ENCODE data around the gene CEP44.

The CEP44 gene

DNA sequence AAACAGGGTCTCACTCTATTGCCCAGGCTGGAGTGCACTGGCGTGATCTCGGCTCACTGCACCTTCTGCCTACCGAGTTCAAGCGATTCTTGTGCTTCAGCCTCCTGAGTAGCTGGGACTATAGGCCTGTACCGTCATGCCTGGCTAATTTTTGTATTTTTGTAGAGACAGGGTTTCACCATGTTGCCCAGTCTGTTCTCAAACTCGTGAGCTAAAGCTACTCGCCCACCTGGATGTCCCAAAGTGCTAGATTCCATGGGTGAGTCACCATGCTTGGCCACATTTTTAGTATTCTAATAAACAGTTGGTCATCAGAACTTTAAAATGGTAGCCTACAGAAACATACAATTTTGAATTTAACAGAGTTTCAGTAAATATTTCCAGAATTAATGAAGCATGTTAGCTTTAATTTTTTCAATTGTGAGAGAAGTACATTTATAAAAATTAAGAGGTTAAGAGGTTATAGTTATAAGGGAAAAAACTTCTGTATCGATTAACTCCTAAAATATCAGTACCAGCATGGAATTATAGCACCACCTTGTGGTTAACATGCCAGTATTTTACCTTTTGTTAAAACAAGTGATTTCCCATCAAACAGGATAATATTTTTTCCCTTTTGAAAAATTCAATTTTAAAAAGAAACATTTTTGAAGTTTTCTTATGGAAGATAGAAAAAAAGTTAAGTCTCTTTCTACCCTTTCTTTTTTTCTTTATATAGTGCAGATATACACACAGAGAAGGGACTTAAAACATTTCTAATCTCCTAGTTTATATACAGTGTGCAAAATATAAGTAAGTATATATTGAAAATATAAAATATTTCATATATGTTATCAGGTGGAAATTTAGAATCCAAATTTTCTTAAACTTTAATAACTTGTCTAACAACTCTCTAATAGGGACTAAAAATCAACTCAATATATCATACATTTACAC is 35.4 kb downstream of the CEP44 start:
- peak; percentile 15 for DNase-seq (ENCODE audit: low read depth)
- H3K4me3 ChIP-seq (ENCODE audit: low read depth, low read length) = no peak overlapping the region
- TF ChIP-seq, protein P1, sequence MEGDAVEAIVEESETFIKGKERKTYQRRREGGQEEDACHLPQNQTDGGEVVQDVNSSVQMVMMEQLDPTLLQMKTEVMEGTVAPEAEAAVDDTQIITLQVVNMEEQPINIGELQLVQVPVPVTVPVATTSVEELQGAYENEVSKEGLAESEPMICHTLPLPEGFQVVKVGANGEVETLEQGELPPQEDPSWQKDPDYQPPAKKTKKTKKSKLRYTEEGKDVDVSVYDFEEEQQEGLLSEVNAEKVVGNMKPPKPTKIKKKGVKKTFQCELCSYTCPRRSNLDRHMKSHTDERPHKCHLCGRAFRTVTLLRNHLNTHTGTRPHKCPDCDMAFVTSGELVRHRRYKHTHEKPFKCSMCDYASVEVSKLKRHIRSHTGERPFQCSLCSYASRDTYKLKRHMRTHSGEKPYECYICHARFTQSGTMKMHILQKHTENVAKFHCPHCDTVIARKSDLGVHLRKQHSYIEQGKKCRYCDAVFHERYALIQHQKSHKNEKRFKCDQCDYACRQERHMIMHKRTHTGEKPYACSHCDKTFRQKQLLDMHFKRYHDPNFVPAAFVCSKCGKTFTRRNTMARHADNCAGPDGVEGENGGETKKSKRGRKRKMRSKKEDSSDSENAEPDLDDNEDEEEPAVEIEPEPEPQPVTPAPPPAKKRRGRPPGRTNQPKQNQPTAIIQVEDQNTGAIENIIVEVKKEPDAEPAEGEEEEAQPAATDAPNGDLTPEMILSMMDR (IDR thresholded peaks at IDR 0.05; ENCODE audit: low read depth, low read length, missing control alignments) = peak; percentile 41

DNA sequence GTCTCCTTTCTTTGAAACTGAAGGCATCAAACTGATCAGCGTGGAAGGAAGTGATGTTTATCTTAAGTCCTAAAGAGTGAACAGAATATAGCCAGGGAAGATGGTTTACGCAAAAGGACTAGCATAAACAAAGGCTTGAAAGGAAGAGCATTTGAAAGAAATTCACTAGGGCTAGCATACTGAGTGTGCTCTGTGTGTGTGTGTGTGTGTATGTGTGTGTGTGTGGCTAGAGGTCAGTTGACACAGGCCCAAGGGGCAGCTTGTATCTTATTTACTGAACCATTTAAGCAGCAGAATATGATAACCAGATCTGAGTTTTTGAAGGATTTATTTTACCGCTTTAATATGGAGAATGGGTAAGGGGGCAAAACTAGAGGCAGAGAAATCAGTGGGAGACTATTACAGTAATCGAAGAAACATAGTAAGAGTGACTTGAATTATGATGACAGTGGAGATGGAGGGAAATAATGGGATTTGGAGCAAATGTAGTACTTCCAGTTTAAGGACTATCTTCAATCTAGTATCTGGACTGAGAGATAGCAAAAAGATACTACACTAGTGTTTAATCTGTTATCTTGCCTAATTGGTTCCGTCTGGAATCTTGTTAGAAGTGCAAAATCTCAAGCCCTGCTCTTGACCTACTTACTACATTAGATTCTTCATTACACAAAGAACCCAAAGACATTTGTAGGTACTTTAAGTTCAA is 36.9 kb downstream of the CEP44 start:
- DNase-seq (ENCODE audit: low read depth) = no peak
- TF ChIP-seq, protein P1 (IDR thresholded peaks at IDR 0.05; ENCODE audit: low read depth, low read length, missing control alignments) = no peak
- no peak overlapping the region for H3K4me3 ChIP-seq (ENCODE audit: low read depth, low read length)

DNA sequence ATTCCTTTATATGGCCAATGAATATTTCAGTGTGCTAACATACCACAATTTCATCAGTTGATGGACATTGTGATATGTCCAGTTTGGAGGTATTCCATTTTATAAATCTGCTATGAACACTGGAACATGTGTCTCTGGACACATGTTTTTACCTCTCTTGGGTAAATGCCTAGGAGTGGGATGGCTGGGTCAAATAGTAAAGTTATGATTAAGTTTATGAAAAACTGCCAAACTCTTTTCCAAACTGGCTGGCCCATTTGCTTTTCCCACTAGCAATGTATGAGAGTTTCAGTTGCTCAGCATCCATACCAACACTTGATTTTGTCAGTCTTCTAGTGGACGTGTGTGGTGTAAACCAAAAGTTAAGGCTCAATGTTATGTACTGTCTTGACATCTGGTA is 40.5 kb downstream of the CEP44 start:
- TF ChIP-seq, protein P1 (IDR thresholded peaks at IDR 0.05; ENCODE audit: low read depth, low read length, missing control alignments) = no peak
- DNase-seq (ENCODE audit: low read depth) = no peak
- no peak overlapping the region for H3K4me3 ChIP-seq (ENCODE audit: low read depth, low read length)

DNA sequence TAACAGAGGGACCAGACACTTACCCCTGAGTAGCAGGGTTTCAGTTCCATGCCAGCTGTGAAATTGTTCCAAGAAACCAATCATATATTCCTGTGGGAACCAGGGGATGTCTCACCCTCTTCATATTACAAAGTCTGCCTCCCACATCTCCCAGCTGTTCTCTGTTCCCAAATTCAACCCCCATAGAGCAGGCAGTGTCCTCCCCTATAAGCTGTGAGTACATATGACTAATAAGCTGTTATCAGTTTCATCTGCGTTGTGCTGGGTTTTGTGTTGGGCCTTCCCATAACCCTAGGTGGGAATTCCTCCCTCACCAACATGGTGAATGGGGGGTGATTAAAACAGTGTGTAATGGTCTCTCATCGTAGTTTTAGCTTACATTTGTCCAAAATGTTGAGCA is 41.0 kb downstream of the CEP44 start:
- no peak overlapping the region for H3K4me3 ChIP-seq (ENCODE audit: low read depth, low read length)
- no peak for DNase-seq (ENCODE audit: low read depth)
- TF ChIP-seq, protein P1 (IDR thresholded peaks at IDR 0.05; ENCODE audit: low read depth, low read length, missing control alignments) = no peak

DNA sequence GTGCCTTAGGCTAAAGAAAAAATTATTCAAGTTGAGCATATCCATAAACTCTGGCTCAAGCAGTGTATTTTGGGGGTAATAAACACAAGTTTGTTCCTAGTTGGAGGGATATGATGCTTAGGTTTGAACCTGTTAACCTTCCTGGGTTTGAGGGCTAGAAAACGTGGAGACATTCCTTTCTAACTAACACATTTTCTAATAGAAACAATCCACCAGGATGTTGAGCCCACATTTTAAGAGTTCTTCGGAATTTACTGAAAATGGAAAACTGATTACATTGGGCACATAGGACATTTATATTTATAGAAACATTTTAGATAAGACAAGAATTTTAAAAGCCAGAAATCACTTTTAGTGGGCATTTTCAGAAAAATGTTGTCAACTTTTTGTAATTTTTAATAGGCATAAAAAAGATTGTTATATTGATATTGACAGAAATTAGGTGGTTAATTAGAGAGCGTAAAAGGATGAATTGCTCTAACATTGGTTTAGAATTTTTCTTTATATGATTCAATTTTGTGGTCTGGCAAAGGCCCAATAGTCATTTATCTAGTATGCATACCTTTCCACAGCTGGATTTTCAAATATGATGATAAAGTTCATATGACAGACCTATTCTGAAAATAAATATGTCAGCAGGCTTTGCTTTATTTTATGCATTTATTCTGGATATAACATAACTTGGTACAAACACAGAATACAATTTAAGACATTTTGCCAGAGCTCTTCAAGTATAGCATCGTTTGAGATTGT is 49.2 kb downstream of the CEP44 start:
- TF ChIP-seq, protein P1 (IDR thresholded peaks at IDR 0.05; ENCODE audit: low read depth, low read length, missing control alignments) = no peak
- no peak overlapping the region for H3K4me3 ChIP-seq (ENCODE audit: low read depth, low read length)
- no peak for DNase-seq (ENCODE audit: low read depth)

DNA sequence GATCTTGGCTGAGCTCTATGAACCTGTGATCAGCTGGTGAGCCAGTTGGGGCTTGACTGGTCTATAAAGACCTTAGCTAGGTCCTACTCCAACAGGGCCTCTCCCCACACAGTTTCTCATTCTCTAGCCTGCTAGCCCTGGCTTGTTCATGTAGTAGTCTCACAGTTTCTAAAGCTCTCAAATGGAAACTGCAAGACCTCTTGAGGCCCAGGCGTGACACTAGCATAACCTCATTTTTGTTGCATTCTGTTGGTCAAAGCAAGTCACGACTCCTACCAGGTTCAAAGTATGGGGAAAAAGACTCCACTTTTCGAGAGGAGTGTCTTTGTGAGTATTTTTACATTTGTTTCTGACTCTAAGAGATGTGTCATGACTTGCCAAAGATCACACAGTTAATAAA is 50.9 kb downstream of the CEP44 start:
- H3K4me3 ChIP-seq (ENCODE audit: low read depth, low read length) = no peak overlapping the region
- TF ChIP-seq, protein P1 (IDR thresholded peaks at IDR 0.05; ENCODE audit: low read depth, low read length, missing control alignments) = no peak
- peak; percentile 29 for DNase-seq (ENCODE audit: low read depth)

All from GM12864 (cell line).